Fibroblast of lung (primary cell): Measurements from ENCODE around the gene SEC24B.

Experiments
- EZH2 ChIP-seq: IDR thresholded peaks from 2 replicates; pipeline ENCODE4 v1.5.1; 2012; ENCODE audit warnings: low read length, control low read depth, mild to moderate bottlenecking; ENCODE audit errors: missing control alignments
- TF ChIP-seq, protein P1 (sequence below), 2 donors: IDR thresholded peaks in 1 of 2; conservative IDR thresholded peaks in 1 of 2; 1 replicate in 1 of 2; 2 replicates in 1 of 2; pipeline ENCODE4 v1.5.1; 2011 to 2012; ENCODE audit warnings: low read length in 2 of 2, control low read depth in 1 of 2, inconsistent platforms in 1 of 2, low read depth in 1 of 2, mild to moderate bottlenecking in 1 of 2

DNA sequence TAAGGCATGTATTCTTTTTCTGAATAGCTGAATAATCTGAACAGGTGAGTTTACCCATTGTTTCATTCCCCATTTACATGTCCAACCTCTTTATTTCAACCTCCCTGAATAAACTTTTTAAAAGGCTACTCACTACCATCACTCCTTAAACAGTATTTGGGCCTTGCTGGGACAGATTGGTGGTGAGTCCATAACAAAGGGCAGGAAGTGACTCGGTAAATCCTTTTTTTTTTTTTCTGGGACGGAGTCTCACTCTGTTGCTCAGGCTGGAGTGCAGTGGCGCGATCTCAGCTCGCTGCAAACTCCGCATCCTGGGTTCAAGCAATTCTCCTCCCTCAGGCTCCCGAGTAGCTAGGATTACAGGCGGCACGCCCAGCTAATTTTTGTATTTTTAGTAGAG is 23.4 kb upstream of the SEC24B start:
- TF ChIP-seq, protein P1, sequence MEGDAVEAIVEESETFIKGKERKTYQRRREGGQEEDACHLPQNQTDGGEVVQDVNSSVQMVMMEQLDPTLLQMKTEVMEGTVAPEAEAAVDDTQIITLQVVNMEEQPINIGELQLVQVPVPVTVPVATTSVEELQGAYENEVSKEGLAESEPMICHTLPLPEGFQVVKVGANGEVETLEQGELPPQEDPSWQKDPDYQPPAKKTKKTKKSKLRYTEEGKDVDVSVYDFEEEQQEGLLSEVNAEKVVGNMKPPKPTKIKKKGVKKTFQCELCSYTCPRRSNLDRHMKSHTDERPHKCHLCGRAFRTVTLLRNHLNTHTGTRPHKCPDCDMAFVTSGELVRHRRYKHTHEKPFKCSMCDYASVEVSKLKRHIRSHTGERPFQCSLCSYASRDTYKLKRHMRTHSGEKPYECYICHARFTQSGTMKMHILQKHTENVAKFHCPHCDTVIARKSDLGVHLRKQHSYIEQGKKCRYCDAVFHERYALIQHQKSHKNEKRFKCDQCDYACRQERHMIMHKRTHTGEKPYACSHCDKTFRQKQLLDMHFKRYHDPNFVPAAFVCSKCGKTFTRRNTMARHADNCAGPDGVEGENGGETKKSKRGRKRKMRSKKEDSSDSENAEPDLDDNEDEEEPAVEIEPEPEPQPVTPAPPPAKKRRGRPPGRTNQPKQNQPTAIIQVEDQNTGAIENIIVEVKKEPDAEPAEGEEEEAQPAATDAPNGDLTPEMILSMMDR (conservative IDR thresholded peaks at IDR 0.05 in 1 of 2, IDR thresholded peaks at IDR 0.05 in 1 of 2; ENCODE audit: low read depth in 1 of 2, low read length in 2 of 2), result no peak
- TF ChIP-seq EZH2, result no peak
